GM12864 (cell line): ENCODE data around the gene UPF3A.

ENCODE experiments used
- DNase-seq: peaks from one replicate; pipeline ENCODE4 v3.0.0-alpha.2; 2011; ENCODE audit warnings: low read depth
- H3K4me3 ChIP-seq: 2 replicates; pipeline ENCODE4 v1.5.1; 2011; ENCODE audit warnings: mild to moderate bottlenecking, low read depth, low read length, control low read depth
- CTCF ChIP-seq: IDR thresholded peaks from 2 replicates; pipeline ENCODE4 v1.5.1; 2011; ENCODE audit warnings: low read depth, mild to moderate bottlenecking, moderate library complexity, low read length, control low read depth, inconsistent platforms; ENCODE audit errors: missing control alignments

UPF3A gene

GRCh38 chr13:114303700-114304327 is 22.4 kb downstream of the UPF3A start:
- DNase-seq = no peak
- TF ChIP-seq CTCF = no peak
- no peak overlapping the region for H3K4me3 ChIP-seq

- no peak overlapping the region for H3K4me3 ChIP-seq
- no peak for TF ChIP-seq CTCF
Measured at GRCh38 chr13:114304346-114305034, 23.1 kb downstream of the UPF3A start.

GRCh38 chr13:114309086-114309485 is 27.7 kb downstream of the UPF3A start:
- H3K4me3 ChIP-seq = no peak overlapping the region
- TF ChIP-seq CTCF = no peak
- no peak for DNase-seq

More at GRCh38 chr13:114304346-114305034, 23.1 kb downstream of the UPF3A start:
- DNase-seq = no peak

- no peak overlapping the region for H3K4me3 ChIP-seq
- no peak for TF ChIP-seq CTCF
- no peak for DNase-seq
Measured at GRCh38 chr13:114309806-114310410, 28.5 kb downstream of the UPF3A start.

- no peak overlapping the region for H3K4me3 ChIP-seq
- DNase-seq = no peak
- no peak for TF ChIP-seq CTCF
Measured at GRCh38 chr13:114310956-114311355, 29.6 kb downstream of the UPF3A start.

GRCh38 chr13:114311387-114311786 is 30.0 kb downstream of the UPF3A start:
- TF ChIP-seq CTCF = no peak

More at GRCh38 chr13:114311387-114311786, 30.0 kb downstream of the UPF3A start:
- H3K4me3 ChIP-seq = no peak overlapping the region
- no peak for DNase-seq
